WERI-Rb-1 (cell line): ENCODE data around the gene DNM3.

Experiments used
- DNase-seq: peaks from one replicate; pipeline ENCODE4 v3.0.0-alpha.2; 2020
- H3K27ac ChIP-seq: fragments of 250-450 bp; sonication (Bioruptor Pico); 2 replicates; pipeline ENCODE4 v1.5.1; 2020; ENCODE audit warnings: mild to moderate bottlenecking, moderate library complexity
- H3K27me3 ChIP-seq: fragments of 250-450 bp; sonication (Bioruptor Pico); 2 replicates; pipeline ENCODE4 v1.5.1; 2021; ENCODE audit warnings: mild to moderate bottlenecking, low read depth, moderate library complexity; ENCODE audit not compliant: insufficient read depth, severe bottlenecking
- H3K36me3 ChIP-seq: fragments of 250-450 bp; sonication (Bioruptor Pico); 2 replicates; pipeline ENCODE4 v1.5.1; 2020; ENCODE audit warnings: mild to moderate bottlenecking, moderate library complexity
- H3K4me3 ChIP-seq: 2 replicates; pipeline ENCODE4 v1.5.1; 2011; ENCODE audit warnings: low read depth, mild to moderate bottlenecking, control low read depth, low read length
- H3K9me3 ChIP-seq: fragments of 250-450 bp; sonication (Bioruptor Pico); 2 replicates; pipeline ENCODE4 v1.5.1; 2021; ENCODE audit warnings: mild to moderate bottlenecking, moderate library complexity; ENCODE audit not compliant: severe bottlenecking
- CTCF ChIP-seq: IDR thresholded peaks from 2 replicates; pipeline ENCODE4 v1.5.1; 2011; ENCODE audit warnings: low read depth, mild to moderate bottlenecking, control low read depth, inconsistent platforms, low read length

DNM3 gene

GRCh38 chr1:172343240-172344160 is 502.2 kb downstream of the DNM3 start:
- no peaks in the 10 kb centered on the region for H3K36me3 ChIP-seq
- no peak for TF ChIP-seq CTCF
- H3K27me3 ChIP-seq, result no peaks in the 10 kb centered on the region
- no peak overlapping the region for H3K27ac ChIP-seq
- H3K9me3 ChIP-seq, result peaks cover 6% of the 10 kb centered on the region
- DNase-seq, result no peak
- no peak overlapping the region for H3K4me3 ChIP-seq

- Histone ChIP-seq H3K27me3 (no peaks in the 10 kb centered on the region), H3K36me3 (no peaks in the 10 kb centered on the region), H3K9me3 (peaks cover 6% of the 10 kb centered on the region), H3K27ac (no peak overlapping the region), H3K4me3 (no peak overlapping the region)
- no peak for TF ChIP-seq CTCF
- no peak for DNase-seq
Observed at GRCh38 chr1:172344444-172344843, 503.1 kb downstream of the DNM3 start.

GRCh38 chr1:172345077-172345476 is 503.8 kb downstream of the DNM3 start:
- Histone ChIP-seq H3K36me3 (no peaks in the 10 kb centered on the region), H3K27me3 (no peaks in the 10 kb centered on the region), H3K4me3 (no peak overlapping the region), H3K9me3 (peaks cover 6% of the 10 kb centered on the region), H3K27ac (no peak overlapping the region)
- no peak for TF ChIP-seq CTCF
- DNase-seq, result no peak

- no peak overlapping the region for H3K27ac ChIP-seq
- TF ChIP-seq CTCF, result no peak
- H3K27me3 ChIP-seq, result no peaks in the 10 kb centered on the region
- H3K36me3 ChIP-seq, result no peaks in the 10 kb centered on the region
- H3K9me3 ChIP-seq, result peaks cover 6% of the 10 kb centered on the region
- no peak for DNase-seq
- H3K4me3 ChIP-seq, result no peak overlapping the region
Observed at GRCh38 chr1:172347416-172347815, 506.1 kb downstream of the DNM3 start.

GRCh38 chr1:172350856-172351255 is 509.6 kb downstream of the DNM3 start:
- Histone ChIP-seq H3K36me3 (no peaks in the 10 kb centered on the region), H3K4me3 (no peak overlapping the region), H3K27me3 (no peaks in the 10 kb centered on the region), H3K27ac (no peak overlapping the region), H3K9me3 (peaks cover 6% of the 10 kb centered on the region)
- TF ChIP-seq CTCF, result no peak
- DNase-seq, result no peak

- no peak for DNase-seq
- no peaks in the 10 kb centered on the region for H3K36me3 ChIP-seq
- no peak overlapping the region for H3K4me3 ChIP-seq
- H3K27me3 ChIP-seq, result no peaks in the 10 kb centered on the region
- peaks cover 6% of the 10 kb centered on the region for H3K9me3 ChIP-seq
- TF ChIP-seq CTCF, result no peak
- H3K27ac ChIP-seq, result no peak overlapping the region
Observed at GRCh38 chr1:172351346-172351745, 510.0 kb downstream of the DNM3 start.
